PC-3 (cell line): ENCODE results near the gene DHX30.

Experiments used
- CTCF ChIP-seq: fragments of 300-600 bp; sonication (generic); conservative IDR thresholded peaks from 2 replicates; pipeline ENCODE4 v1.5.1; 2017; ENCODE audit warnings: antibody characterized with exemption, low read depth, mild to moderate bottlenecking, low read length
- EZH2 ChIP-seq: fragments of 300-600 bp; sonication (generic); IDR thresholded peaks from one replicate; pipeline ENCODE4 v1.6.1; 2017; ENCODE audit warnings: antibody characterized with exemption, mild to moderate bottlenecking, low read length; ENCODE audit not compliant: unreplicated experiment
- EZH2phosphoT487 ChIP-seq: fragments of 300-600 bp; sonication (generic); IDR thresholded peaks from 2 replicates; pipeline ENCODE4 v1.6.1; 2018; ENCODE audit warnings: mild to moderate bottlenecking, antibody characterized with exemption, low read length, borderline replicate concordance

DNA sequence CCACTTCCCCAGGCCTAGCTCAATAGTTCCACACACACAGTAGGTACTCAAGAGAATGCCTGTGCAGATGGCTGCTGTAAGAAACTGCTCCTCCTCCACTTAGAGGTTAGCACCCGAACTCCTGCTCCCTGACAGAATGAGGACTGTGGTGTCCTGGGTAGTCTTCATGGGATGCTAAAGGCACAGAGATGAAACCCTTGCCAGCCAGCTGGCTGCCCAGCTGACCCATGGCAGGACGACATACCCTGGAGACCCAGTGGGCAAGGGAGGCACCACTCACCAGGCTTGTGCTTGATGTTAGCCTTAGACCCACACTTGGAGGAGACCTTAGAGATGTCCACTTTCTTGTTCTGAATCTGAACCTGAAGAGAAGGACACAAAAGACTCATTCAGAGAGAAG lies 54.2 kb downstream of the DHX30 start:
- TF ChIP-seq CTCF = no peak
- TF ChIP-seq EZH2 = no peak
- no peak for TF ChIP-seq EZH2phosphoT487
